IMR-90 (cell line): ENCODE results near the gene GPC2.
A peak's percentile ranks its signal among the peaks of the same experiment; 100 is the strongest.

Experiments used
- MAFK ChIP-seq: IDR thresholded peaks from 2 replicates; pipeline ENCODE4 v1.6.1; 2012; ENCODE audit warnings: low read depth, low read length, improper control_type of control experiment
- MXI1 ChIP-seq: IDR thresholded peaks from 2 replicates; pipeline ENCODE4 v1.6.1; 2012; ENCODE audit warnings: low read depth, mild to moderate bottlenecking, low read length, moderate library complexity, borderline replicate concordance
- POLR2A ChIP-seq: IDR thresholded peaks from 2 replicates; pipeline ENCODE4 v1.6.1; 2012; ENCODE audit warnings: mild to moderate bottlenecking, low read depth, low read length
- SMC3 ChIP-seq: fragments of 150-350 bp; IDR thresholded peaks from 2 replicates; pipeline ENCODE4 v1.6.1; 2016; ENCODE audit warnings: low read depth, mild to moderate bottlenecking, antibody characterized with exemption, low read length, moderate library complexity
- TF ChIP-seq, protein P1 (sequence below): conservative IDR thresholded peaks from 2 replicates; pipeline ENCODE4 v1.5.1; 2012; ENCODE audit warnings: mild to moderate bottlenecking, low read depth, low read length, improper control_type of control experiment

DNA sequence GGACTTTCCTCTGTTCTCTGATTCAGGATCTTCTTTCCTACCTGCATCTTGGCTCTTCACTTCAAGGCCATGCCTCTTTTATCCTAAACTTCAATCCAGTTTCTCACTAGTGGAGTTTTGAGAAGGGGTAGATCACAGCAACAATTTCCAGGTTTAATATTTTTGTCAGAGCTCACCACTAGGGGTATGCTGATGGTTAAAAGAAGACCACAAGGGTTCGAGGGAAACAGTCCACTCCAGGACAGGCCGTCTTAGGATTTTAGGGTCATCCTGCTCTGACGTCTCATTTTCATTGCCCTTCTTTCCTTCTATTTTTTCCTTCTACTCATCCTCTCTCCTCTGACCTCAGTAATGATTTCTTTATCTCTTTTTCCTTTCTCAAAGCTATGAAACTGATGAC, 11.9 kb upstream of the GPC2 start:
- TF ChIP-seq POLR2A (no peak), SMC3 (no peak), MAFK (no peak), MXI1 (no peak)
- TF ChIP-seq, protein P1, sequence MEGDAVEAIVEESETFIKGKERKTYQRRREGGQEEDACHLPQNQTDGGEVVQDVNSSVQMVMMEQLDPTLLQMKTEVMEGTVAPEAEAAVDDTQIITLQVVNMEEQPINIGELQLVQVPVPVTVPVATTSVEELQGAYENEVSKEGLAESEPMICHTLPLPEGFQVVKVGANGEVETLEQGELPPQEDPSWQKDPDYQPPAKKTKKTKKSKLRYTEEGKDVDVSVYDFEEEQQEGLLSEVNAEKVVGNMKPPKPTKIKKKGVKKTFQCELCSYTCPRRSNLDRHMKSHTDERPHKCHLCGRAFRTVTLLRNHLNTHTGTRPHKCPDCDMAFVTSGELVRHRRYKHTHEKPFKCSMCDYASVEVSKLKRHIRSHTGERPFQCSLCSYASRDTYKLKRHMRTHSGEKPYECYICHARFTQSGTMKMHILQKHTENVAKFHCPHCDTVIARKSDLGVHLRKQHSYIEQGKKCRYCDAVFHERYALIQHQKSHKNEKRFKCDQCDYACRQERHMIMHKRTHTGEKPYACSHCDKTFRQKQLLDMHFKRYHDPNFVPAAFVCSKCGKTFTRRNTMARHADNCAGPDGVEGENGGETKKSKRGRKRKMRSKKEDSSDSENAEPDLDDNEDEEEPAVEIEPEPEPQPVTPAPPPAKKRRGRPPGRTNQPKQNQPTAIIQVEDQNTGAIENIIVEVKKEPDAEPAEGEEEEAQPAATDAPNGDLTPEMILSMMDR: 0 out of 2 replicates have a peak, but pooled peaks have one; percentile 5
